Activated naive CD4-positive, alpha-beta T cell treated with anti-CD3 and anti-CD28 coated beads, Interleukin-2, amount 10 ng/mL, durations not matched to agents 7 days and 5 days (primary cell): ENCODE measurements around the gene OR13J1.
"Not testable (repeated sequence)": the region's sequence is repeated elsewhere in the genome, so short reads cannot be mapped to it uniquely, and the experiment has no call there.

Experiments
- CTCF ChIA-PET: fragments of 350-600 bp; sonication (Branson Sonifier 250); formaldehyde crosslinking; loops from one replicate; lab custom pipeline; 2021; ENCODE audit warnings: antibody characterized with exemption; lab: Charles Lee
- DNase-seq: peaks from one replicate; pipeline ENCODE4 v3.0.0-alpha.2; 2020
- H3K27ac Mint-ChIP-seq: one replicate; pipeline ENCODE4 v1.8.0; 2021; ENCODE audit warnings: mild to moderate bottlenecking, moderate library complexity, mixed read lengths
- H3K27me3 Mint-ChIP-seq: one replicate; pipeline ENCODE4 v1.8.0; 2021; ENCODE audit warnings: mild to moderate bottlenecking, mixed read lengths
- H3K36me3 Mint-ChIP-seq: one replicate; pipeline ENCODE4 v1.8.0; 2021; ENCODE audit warnings: mixed read lengths
- H3K4me1 Mint-ChIP-seq: one replicate; pipeline ENCODE4 v1.8.0; 2021; ENCODE audit warnings: mixed read lengths
- H3K4me3 Mint-ChIP-seq: one replicate; pipeline ENCODE4 v1.8.0; 2021; ENCODE audit warnings: mild to moderate bottlenecking, moderate library complexity, mixed read lengths
- H3K9me3 Mint-ChIP-seq: one replicate; pipeline ENCODE4 v1.8.0; 2021; ENCODE audit warnings: mixed read lengths

OR13J1 gene, protein sequence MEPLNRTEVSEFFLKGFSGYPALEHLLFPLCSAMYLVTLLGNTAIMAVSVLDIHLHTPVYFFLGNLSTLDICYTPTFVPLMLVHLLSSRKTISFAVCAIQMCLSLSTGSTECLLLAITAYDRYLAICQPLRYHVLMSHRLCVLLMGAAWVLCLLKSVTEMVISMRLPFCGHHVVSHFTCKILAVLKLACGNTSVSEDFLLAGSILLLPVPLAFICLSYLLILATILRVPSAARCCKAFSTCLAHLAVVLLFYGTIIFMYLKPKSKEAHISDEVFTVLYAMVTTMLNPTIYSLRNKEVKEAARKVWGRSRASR

DNA sequence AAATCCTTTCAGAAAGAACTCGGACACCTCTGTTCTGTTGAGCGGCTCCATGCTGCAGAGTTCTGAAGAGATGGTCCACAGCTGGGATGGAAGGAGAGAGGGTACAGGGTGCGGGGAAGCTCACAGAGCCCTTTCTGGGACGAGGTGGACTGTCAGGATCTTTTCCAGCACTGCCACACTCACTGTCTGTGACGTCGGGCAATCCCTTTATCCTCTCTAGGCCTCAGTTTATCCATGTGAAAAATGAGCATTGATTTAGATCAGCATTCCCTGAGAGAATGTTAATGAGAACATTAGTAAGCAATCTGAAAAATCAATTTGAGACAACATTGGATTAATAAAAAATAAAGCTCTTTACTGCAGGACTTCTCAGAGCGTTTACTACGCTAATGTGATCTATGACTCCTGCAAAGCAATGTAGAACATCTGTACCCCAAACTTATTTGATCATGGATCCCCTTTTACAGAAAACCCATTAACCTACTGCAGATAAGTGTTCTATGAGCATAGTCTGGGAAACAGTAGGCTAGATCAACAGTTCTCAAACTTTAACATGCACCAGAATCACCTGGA lies at the start of gene OR13J1:
TSS of gene OR13J1 (minus strand) at position 51 of the 573 bp plus-strand sequence. CDS start at position 51, 0 bp downstream.
- Mint-ChIP-seq H3K36me3 (no peaks in the 10 kb centered on the region), H3K9me3 (no peaks in the 10 kb centered on the region), H3K27ac (no peak within 1 kb of the TSS), H3K4me1 (no peaks in the 10 kb centered on the region), H3K4me3 (no peak within 1 kb of the TSS), H3K27me3 (peaks cover 7% of the 10 kb centered on the region)
- DNase-seq: no peak
- CTCF ChIA-PET: interaction anchor here (2.5 kb wide), 1 partner anchor 12 kb away, joined by 6 read pairs; no protein-coding TSS in a partner anchor

DNA sequence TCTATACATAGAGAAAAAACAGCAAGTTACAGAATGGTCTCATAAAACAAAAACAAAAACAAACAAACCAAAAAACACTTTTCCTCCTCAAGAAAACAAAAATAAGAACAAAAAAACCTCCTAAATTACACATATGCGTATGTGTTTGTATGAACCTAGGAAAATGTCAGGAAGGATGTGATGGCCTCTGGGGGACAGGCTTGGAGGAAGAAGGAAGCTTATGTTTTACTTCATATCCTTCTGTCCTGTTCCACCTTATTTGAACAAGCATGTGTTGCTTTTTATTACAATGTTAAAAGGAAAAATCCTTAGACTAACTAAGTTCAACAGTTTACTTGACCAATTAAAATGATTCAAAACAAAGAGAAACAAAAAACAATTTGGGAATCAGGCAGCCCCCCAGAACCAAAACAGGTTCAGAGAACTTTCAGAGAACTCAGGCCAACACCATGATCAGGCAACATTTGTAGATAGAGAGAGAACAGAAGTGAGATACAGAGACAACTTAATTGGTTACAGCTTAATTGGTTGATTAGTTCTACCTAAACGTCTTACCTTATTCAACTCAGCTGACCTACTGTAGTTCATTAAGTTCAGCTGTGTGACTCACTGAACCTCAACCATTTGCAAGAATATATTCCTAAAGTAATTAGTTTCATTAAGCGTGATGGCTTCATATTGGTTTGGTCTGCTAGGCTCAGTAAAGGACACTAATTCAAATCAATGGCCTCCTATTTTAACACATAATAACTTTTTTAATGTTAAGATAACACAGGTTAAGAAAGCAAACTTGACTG lies 49.2 kb upstream of the OR13J1 start:
- H3K4me3 Mint-ChIP-seq: no peak overlapping the region
- CTCF ChIA-PET: interaction anchor here (0.8 to 2.0 kb wide), 4 partner anchors 8 to 37 kb away, joined by 4 to 9 read pairs (median 6); no protein-coding TSS in a partner anchor
- no peaks in the 10 kb centered on the region for H3K36me3 Mint-ChIP-seq
- DNase-seq: no peak
- no peaks in the 10 kb centered on the region for H3K27me3 Mint-ChIP-seq
- no peaks in the 10 kb centered on the region for H3K9me3 Mint-ChIP-seq
- H3K27ac Mint-ChIP-seq: no peak overlapping the region
- no peaks in the 10 kb centered on the region for H3K4me1 Mint-ChIP-seq

DNA sequence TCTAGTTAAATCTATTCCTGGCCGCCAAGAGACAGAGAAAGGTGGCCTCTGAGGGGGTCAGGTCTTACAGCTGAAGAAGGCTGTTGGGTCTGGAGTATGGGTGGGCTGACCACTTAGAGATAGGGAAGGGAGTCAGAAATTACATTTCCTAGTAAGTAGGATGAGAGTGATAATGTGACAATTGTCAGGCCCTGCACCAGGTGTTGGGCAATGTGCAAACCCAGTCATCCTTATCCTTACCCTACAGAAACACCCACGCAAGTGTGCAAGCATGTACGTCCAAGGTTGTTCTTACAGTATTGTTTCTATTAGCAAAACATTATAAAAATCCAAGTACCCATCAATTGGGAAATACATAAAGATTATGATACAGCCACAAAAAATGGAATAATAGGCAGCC lies 48.6 kb upstream of the OR13J1 start:
- Mint-ChIP-seq H3K4me3 (no peak overlapping the region), H3K36me3 (no peaks in the 10 kb centered on the region), H3K4me1 (no peaks in the 10 kb centered on the region), H3K27me3 (no peaks in the 10 kb centered on the region), H3K9me3 (no peaks in the 10 kb centered on the region), H3K27ac (no peak overlapping the region)
- CTCF ChIA-PET: interaction anchor here (1.7 kb wide), 1 partner anchor 27 kb away, joined by 6 read pairs; no protein-coding TSS in a partner anchor
- DNase-seq: no peak

DNA sequence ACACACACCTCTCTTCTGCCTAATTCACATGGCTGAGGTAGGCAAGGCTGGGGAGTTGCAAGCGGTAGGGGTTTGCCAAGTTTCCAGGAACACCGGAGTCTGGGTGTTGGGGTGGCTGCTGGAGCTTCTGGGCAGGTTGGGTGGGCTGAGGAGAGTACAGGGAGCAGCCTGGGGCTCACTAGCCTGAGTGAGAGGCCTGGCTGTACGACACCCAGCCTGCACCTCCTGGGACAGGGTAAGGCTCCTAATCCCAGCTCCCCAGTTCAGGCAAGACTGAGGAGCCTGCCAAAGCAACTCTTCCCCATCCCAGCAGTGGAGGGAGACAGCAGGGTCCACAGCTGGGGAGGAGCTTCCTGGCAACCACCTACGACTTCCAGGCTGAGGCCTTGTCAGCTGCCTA lies 47.1 kb upstream of the OR13J1 start:
- CTCF ChIA-PET: interaction anchor here (1.3 to 1.7 kb wide), 2 partner anchors 28 to 106 kb away, joined by 5 to 6 read pairs; no protein-coding TSS in a partner anchor
- Mint-ChIP-seq H3K4me3 (no peak overlapping the region), H3K27me3 (no peaks in the 10 kb centered on the region), H3K9me3 (no peaks in the 10 kb centered on the region), H3K36me3 (no peaks in the 10 kb centered on the region), H3K27ac (peak overlapping the region; percentile 8), H3K4me1 (peaks cover 3% of the 10 kb centered on the region)
- no peak for DNase-seq

DNA sequence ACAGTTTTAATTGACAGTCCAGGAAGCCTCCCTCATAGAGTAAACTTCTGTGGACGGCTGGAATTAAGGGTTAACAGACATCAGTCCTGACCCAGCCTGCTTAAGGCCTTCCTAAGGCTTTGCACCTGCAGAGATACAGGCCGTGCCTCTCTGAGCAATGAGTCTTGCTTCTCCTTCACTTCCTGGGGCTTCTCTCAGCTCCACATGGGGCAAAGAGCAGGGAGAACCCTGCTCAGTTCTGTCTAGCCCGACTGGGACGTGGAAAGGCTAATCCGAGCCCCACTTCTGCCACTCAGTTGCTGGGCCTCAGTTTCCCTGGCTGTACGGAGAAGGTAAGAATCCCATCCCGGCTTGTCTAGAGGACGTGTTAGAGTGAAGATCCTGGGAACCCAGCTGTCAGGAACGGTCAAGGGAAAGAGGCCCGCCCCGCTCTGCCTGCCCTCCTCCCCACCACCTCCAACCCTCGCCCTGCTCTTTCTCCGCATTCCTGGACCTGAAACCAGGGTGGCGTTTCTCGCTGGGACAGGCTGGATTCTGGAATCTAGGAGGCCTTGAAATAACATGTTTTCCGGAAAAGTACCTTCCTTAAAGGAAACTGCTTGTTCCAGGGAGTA lies 45.6 kb upstream of the OR13J1 start:
- Mint-ChIP-seq H3K36me3 (no peaks in the 10 kb centered on the region), H3K27me3 (no peaks in the 10 kb centered on the region), H3K9me3 (no peaks in the 10 kb centered on the region), H3K4me1 (peaks cover 15% of the 10 kb centered on the region), H3K27ac (no peak overlapping the region), H3K4me3 (no peak overlapping the region)
- CTCF ChIA-PET: interaction anchor here (1.0 to 2.2 kb wide), 4 partner anchors 9 to 185 kb away, joined by 3 to 6 read pairs (median 4); no protein-coding TSS in a partner anchor
- DNase-seq: no peak

DNA sequence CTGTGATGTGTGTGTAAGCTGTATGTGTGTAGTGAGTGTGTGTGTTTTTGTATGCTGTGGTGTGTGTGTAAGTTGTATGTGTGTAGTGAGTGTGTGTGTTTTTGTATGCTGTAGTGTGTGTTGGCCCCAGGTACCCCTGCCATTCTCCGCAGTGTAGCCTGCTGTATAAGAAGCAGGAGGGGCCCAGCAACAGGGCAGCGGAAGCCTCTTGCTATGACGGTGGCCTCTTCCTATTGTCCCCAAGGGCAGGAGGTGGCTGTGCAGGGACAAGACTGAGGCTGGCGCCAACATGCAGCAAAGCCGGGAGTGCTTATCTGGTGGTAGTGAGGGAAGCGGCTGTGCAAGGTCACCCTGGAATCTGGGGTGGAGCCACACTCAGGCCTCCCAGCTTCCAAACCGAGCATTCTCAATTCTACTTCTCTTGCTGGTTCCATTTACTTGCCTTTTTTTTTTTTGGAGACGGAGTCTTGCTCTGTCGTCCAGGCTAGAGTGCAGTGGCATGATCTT lies 44.2 kb upstream of the OR13J1 start:
- H3K9me3 Mint-ChIP-seq: no peaks in the 10 kb centered on the region
- CTCF ChIA-PET: interaction anchor here (1.2 to 1.7 kb wide), 2 partner anchors 11 to 30 kb away, joined by 3 to 4 read pairs; no protein-coding TSS in a partner anchor
- no peak overlapping the region for H3K4me3 Mint-ChIP-seq
- peak; percentile 48 for DNase-seq
- no peak overlapping the region for H3K27ac Mint-ChIP-seq
- H3K27me3 Mint-ChIP-seq: no peaks in the 10 kb centered on the region
- H3K4me1 Mint-ChIP-seq: peaks cover 27% of the 10 kb centered on the region
- H3K36me3 Mint-ChIP-seq: peaks cover 2% of the 10 kb centered on the region

DNA sequence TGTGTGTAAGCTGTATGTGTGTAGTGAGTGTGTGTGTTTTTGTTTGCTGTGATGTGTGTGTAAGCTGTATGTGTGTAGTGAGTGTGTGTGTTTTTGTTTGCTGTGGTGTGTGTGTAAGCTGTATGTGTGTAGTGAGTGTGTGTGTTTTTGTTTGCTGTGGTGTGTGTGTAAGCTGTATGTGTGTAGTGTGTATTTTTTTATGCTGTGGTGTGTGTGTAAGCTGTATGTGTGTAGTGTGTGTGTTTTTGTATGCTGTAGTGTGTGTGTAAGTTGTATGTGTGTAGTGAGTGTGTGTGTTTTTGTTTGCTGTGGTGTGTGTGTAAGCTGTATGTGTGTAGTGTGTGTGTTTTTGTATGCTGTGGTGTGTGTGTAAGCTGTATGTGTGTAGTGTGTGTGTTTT lies 43.2 kb upstream of the OR13J1 start:
- H3K4me1 Mint-ChIP-seq: peaks cover 35% of the 10 kb centered on the region
- not testable (repeated sequence) for H3K27me3 Mint-ChIP-seq, H3K9me3 Mint-ChIP-seq, DNase-seq, H3K4me3 Mint-ChIP-seq, H3K27ac Mint-ChIP-seq, H3K36me3 Mint-ChIP-seq
- CTCF ChIA-PET: interaction anchor here (0.5 to 4.7 kb wide), 4 partner anchors 10 to 623 kb away, joined by 3 to 35 read pairs (median 3); no protein-coding TSS in a partner anchor

DNA sequence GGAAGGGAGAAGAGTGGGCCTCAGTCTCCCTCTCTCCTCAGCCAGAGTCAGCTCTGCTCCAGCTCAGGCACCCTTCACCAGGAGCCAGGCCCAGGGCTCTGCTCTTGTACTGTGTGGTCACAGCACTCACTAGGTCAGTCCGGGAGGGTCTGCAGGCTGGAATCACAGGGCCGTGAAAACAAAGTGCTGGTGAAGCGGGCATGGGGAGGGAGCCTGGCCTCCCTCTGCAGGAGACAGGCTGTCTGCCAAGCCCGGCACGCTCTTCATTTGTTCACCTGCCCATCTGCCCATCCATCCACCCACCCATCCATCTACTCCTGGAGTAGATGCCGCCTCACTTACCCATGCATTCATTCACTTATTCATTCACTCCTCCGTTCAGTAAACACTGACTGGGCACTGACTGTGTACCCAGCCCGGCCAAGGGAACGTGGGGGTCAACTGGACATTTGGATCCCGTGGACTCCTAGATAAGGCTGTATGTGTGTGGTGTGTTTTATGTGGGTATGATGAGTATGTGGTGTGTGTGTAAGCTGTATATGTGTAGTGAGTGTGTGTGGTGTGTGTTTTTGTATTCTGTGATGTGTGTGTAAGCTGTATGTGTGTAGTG lies 42.7 kb upstream of the OR13J1 start:
- Mint-ChIP-seq H3K4me1 (peaks cover 41% of the 10 kb centered on the region), H3K27ac (no peak overlapping the region), H3K27me3 (no peaks in the 10 kb centered on the region), H3K36me3 (peaks cover 2% of the 10 kb centered on the region), H3K4me3 (no peak overlapping the region), H3K9me3 (no peaks in the 10 kb centered on the region)
- DNase-seq: no peak
- CTCF ChIA-PET: interaction anchor here (0.5 to 4.7 kb wide), 6 partner anchors 7 to 623 kb away, joined by 3 to 35 read pairs (median 6); no protein-coding TSS in a partner anchor

DNA sequence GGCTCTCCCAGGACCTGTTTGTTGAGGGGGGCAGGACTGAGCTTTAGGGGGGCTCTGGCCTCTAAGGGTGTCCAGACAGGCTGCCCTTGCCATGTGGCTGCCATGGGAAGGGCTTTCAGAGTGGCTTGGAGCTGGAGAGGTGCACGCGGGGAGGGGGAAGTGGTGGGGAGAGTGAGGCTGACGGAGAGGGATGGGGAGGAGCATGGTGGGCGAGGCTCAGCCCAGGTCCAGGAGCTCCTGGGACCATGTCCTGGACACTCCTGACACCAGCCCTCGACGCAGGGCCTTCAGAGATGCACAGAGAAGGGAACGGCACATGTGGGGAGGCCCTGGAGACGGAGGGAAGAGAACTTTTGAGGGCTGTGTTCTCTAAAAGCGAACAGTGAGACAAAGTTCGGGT lies 41.5 kb upstream of the OR13J1 start:
- CTCF ChIA-PET: interaction anchor here (0.7 to 4.7 kb wide), 11 partner anchors 8 to 89 kb away, joined by 3 to 35 read pairs (median 4); no protein-coding TSS in a partner anchor
- peaks cover 2% of the 10 kb centered on the region for H3K36me3 Mint-ChIP-seq
- H3K27ac Mint-ChIP-seq: no peak overlapping the region
- no peak overlapping the region for H3K4me3 Mint-ChIP-seq
- DNase-seq: no peak
- peaks cover 52% of the 10 kb centered on the region for H3K4me1 Mint-ChIP-seq
- H3K27me3 Mint-ChIP-seq: no peaks in the 10 kb centered on the region
- H3K9me3 Mint-ChIP-seq: no peaks in the 10 kb centered on the region

DNA sequence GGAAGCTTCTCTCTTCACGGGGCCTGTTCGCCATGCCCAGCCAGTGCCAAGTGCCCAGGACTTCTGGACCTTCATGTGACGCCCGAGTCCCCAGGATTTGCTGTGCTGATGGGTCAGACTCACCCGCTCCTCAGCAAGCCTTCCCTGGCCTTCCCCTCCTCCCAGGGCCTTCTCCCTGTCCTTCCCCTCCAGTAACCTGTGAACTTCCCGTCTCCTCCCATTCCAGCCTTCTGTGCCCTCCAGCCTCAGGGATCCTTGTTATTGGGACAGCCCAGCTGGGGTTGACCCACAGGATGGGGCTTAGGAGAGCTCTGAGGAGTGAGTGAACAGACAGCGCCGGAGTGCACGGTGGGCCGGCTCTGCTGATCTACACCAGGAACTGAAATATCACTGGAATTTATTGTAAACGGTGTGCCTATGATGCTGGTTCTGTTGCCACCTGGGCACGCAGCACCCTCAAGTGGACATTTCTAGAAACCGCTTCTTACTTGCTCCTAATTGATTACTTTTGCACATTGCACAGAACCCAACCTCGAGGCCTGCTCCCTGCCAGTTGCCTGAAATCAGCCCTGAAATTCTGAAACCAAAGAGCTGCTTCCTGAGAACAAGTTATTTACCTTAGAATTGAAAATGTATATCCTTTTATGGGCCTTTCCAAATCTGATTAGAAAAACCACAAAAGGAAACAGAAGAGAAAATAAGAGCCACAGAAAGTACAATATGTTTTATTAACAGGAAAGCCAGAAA lies 40.6 kb upstream of the OR13J1 start:
- Mint-ChIP-seq H3K27ac (peak overlapping the region; percentile 96), H3K4me3 (peak overlapping the region; percentile 44), H3K4me1 (peaks cover 53% of the 10 kb centered on the region), H3K36me3 (peaks cover 2% of the 10 kb centered on the region), H3K9me3 (no peaks in the 10 kb centered on the region), H3K27me3 (peaks cover 4% of the 10 kb centered on the region)
- CTCF ChIA-PET: interaction anchor here (0.7 to 4.7 kb wide), 11 partner anchors 9 to 99 kb away, joined by 3 to 35 read pairs (median 4); no protein-coding TSS in a partner anchor
- DNase-seq: peak; percentile 72

DNA sequence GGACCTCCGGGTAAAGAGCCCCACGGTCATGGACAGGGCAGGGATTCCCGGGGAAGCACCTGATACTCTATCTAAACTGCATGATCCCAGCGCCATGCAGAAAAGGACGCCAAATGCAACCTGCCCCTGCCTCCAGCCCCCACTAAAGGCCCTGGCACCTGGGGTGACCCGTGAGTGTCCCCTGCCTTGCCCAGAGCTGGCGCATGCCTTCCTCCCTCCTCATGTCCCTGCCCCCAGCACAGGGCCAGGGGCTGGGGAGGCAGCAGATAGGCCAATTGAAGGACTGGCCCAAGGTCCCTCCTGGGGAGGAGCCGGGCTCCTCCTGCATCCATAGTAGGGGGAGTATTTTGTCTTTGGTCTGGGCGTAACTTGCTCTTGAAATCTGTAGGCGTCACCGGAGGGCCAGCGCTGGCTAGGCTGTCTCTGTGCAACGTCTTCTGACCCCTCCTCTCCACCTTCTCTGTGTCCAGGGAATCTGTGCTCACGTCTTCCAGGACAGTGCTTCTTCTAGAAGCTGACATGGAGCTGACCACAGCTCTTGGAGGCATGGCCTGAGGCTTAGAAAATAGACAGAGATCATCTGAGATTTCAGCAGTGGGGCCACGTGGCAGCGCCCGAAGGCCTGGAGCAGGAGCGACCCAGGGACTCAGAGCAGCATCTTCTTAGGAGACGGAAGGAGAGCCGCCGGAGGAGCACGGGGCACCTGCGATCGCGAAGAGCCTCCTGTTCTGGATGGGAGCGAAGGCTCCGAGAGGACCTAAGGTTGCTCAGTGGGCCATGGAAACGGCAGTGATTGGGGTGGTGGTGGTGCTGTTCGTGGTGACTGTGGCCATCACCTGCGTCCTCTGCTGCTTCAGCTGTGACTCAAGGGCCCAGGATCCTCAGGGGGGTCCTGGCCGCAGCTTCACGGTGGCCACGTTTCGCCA lies 39.7 kb upstream of the OR13J1 start:
- no peaks in the 10 kb centered on the region for H3K9me3 Mint-ChIP-seq
- H3K27me3 Mint-ChIP-seq: peaks cover 13% of the 10 kb centered on the region
- peaks cover 53% of the 10 kb centered on the region for H3K4me1 Mint-ChIP-seq
- no peak overlapping the region for H3K4me3 Mint-ChIP-seq
- CTCF ChIA-PET: interaction anchor here (1.0 to 4.7 kb wide), 7 partner anchors 10 to 99 kb away, joined by 3 to 35 read pairs (median 6); no protein-coding TSS in a partner anchor
- peak overlapping the region; percentile 96 for H3K27ac Mint-ChIP-seq
- DNase-seq: no peak
- peaks cover 2% of the 10 kb centered on the region for H3K36me3 Mint-ChIP-seq
